Stimulated activated CD8-positive, alpha-beta memory T cell treated with anti-CD3 and anti-CD28 coated beads, Interleukin-4, amount 100 ng/mL, for 24 hours (primary cell): Measurements from ENCODE around the gene GIPC1.
A peak's percentile ranks its signal among the peaks of the same experiment; 100 is the strongest.

Experiments
- DNase-seq: peaks from one replicate; pipeline ENCODE4 v3.0.0-alpha.2; 2020; ENCODE audit warnings: low read depth

The GIPC1 gene

GRCh38 chr19:14434543-14435319 is 61.2 kb downstream of the GIPC1 start:
- peak; percentile 50 for DNase-seq

DNA sequence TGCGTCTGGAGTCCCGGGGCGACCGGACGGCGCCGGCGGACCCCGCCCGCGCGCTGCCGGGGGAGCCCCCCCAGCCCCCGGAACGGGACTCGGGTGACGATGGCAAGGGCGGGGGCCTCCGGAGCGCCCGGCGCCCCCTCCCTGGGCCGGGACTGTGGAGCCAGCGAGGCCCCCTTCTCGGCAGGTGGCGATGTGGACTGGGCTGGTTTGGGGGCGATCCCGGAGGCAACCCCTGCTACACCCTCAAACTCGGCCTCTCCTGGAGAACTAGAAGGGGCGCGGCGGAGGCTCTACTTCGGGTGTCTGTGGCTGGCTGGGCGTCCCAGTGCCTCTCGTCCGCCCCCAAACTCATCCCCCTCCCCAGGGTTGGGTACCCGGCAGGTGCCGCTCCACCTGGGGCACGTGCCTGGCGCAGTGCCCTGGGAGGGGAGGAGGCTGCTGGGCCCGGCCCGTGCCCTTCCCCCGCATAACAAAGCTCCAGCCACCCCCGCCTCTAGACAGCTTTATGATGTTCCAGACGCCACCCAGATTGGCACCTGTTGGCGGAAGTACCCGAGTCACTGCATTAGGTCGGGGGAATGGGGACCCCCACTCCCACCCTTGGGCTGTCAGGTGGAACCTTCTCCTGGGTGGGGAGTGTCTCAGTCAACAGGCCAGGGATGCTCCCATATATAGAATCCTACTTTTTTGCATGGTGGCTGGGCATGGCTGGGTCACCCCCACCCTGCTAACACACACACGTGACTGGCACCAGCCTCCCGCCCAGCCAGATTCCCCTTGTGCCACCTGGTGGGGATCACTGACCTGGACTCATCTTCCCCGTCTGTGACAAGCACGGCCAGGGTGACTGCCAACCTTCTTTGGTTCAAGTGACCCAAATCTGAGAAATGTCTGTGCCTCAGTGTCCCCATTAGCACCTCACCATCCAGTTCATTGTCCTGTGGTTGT is 62.1 kb downstream of the GIPC1 start:
- no peak for DNase-seq

DNA sequence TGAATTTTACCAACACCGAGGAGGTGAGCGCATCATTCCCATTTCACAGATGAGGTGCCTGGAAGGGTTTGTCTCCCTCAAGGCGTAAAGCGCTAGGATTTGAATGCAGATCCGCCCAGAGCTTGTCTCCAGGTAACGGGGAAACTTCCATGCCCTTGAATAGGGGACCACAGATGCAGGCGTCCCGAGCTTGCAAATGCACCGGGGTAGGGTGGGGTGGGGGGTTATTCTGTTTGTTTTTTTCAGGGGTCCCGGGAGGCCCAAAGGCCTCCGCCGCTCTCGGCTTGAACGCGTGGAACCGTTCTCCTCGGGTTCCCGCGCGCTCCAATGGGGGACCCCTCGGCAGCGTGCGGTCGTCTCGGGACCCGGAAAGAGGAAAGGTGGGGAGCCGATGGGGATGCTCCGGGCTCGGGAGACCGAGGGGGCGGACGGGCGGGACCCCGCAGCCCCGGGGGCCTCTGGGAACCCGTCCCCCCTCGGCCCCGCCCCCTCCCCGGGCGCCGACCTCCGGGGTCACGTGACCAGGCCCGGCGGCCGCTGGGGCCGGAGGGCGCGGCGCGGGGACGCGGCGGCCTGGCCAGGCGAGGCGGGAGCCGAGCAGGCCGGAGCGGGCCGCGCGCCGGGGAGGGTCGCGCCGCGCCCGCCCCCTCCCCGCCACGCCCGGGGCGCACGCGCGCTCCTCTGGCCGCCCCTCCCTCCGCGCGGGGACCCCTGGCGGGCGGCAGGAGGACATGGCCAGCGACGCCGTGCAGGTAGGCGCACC is 63.0 kb downstream of the GIPC1 start, which contains the start of gene PKN1:
PKN1 (plus strand) TSS at position 516 of the 763 bp plus-strand sequence; CDS start at position 732, 216 bp downstream.
- peak; percentile 61 for DNase-seq

DNA sequence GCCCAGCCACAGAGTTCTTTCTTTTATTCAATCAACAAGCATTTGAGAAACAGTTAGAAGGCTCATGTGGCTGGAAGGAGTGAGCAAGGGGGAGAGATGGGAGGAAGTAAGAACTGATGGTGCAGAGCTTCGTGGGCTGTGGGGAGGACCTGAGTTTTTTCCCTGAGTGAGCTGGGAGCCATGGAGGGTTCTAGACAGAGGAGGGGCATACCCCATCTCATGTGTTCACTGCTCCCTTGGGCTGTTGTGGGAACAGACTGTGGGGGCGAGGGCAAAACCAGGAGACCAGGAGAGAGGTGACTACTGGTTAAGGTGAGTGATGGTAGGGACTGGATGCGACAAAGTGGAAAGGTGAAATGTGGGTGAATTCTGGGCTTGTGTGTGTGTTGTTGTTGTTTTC is 65.2 kb downstream of the GIPC1 start:
- no peak for DNase-seq

DNA sequence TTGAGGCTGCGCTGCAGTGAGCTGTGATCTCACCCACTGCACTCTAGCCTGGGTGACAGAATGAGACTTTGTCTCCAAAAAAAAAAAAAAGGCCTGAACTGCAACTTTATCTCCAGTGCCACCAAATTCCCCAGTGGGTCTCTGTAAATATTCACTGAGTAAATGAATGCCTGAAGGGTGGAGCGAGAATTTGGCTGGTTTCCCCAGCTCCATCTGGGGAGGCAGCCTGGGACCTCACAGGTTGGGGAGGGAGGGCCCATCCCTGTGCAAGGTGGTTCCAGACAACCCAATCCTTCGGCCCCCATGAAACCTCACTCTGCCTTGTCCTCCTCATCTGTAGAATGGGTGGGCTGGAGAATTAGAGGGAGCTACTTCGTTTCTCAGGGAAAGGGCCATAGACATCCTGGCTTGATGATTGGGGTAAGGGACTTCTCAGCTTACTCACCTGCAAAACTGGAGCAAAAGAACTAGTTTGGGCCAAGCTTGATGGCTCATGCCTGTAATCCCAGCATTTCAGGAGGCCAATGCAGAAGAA is 67.0 kb downstream of the GIPC1 start:
- DNase-seq, result no peak
